Liver (tissue), 9 donors: ENCODE results near the gene MAIP1. TPM values are rescaled to one million over a fixed set of nuclear protein-coding genes. Genes with fewer than 3 reads are reported as not detected.
A peak's percentile ranks its signal among the peaks of the same experiment; 100 is the strongest.

ENCODE experiments used
- DNase-seq: peaks from one replicate; pipeline ENCODE4 v3.0.0-alpha.2; 2017; ENCODE audit warnings: low spot score
- H3K27ac ChIP-seq, 2 donors: one replicate each; pipeline ENCODE4 v1.7.0; 2013; ENCODE audit warnings: inconsistent platforms in 2 of 2, low read length in 2 of 2, control low read depth in 1 of 2, low read depth in 1 of 2, mild to moderate bottlenecking in 1 of 2
- H3K27me3 ChIP-seq, 4 donors: one replicate each; pipeline versions ENCODE4 v1.6.1 to v1.7.0; 2013; ENCODE audit warnings: low read length in 3 of 4, inconsistent platforms in 1 of 4, mild to moderate bottlenecking in 1 of 4, moderate library complexity in 1 of 4; ENCODE audit not compliant: control insufficient read depth in 4 of 4, insufficient read depth in 4 of 4
- H3K36me3 ChIP-seq, 4 donors: one replicate each; pipeline versions ENCODE4 v1.6.1 to v1.7.0; 2013; ENCODE audit warnings: low read length in 3 of 4, mild to moderate bottlenecking in 3 of 4, low read depth in 1 of 4, moderate library complexity in 1 of 4; ENCODE audit not compliant: control insufficient read depth in 4 of 4, insufficient read depth in 3 of 4
- H3K4me1 ChIP-seq, 4 donors: one replicate each; pipeline versions ENCODE4 v1.6.1 to v1.7.0; 2013; ENCODE audit warnings: low read length in 3 of 4, mild to moderate bottlenecking in 3 of 4, moderate library complexity in 1 of 4; ENCODE audit not compliant: control insufficient read depth in 4 of 4, insufficient read depth in 4 of 4
- H3K4me3 ChIP-seq, 3 donors: one replicate each; pipeline versions ENCODE4 v1.6.1 to v1.7.0; 2013; ENCODE audit warnings: low read length in 3 of 3, control low read depth in 1 of 3, low read depth in 1 of 3, mild to moderate bottlenecking in 1 of 3
- H3K9ac ChIP-seq, 2 donors: one replicate each; pipeline ENCODE4 v1.7.0; 2013; ENCODE audit warnings: low read length in 2 of 2, mild to moderate bottlenecking in 2 of 2, moderate library complexity in 2 of 2, control low read depth in 1 of 2, low read depth in 1 of 2
- H3K9me3 ChIP-seq, 4 donors: one replicate each; pipeline versions ENCODE4 v1.6.1 to v1.7.0; 2013; ENCODE audit warnings: low read length in 3 of 4; ENCODE audit not compliant: control insufficient read depth in 4 of 4
- ATF3 ChIP-seq: IDR thresholded peaks from 2 replicates; pipeline ENCODE4 v1.6.1; 2016; ENCODE audit warnings: antibody characterized with exemption
- CTCF ChIP-seq: fragments of 150-350 bp; IDR thresholded peaks from 2 replicates; pipeline ENCODE4 v1.5.1; 2017; ENCODE audit warnings: improper control_type of control experiment, low read depth, low read length; ENCODE audit not compliant: missing input control
- EGR1 ChIP-seq, 2 donors: IDR thresholded peaks; 2 replicates each; pipeline ENCODE4 v1.6.1; 2016 to 2018; ENCODE audit warnings: antibody characterized with exemption in 2 of 2, low read depth in 2 of 2
- FOXA1 ChIP-seq: IDR thresholded peaks from 2 replicates; pipeline ENCODE4 v1.6.1; 2016; ENCODE audit warnings: antibody characterized with exemption
- FOXA2 ChIP-seq: IDR thresholded peaks from 2 replicates; pipeline ENCODE4 v1.6.1; 2016; ENCODE audit warnings: antibody characterized with exemption
- GABPA ChIP-seq, 2 donors: IDR thresholded peaks in 1 of 2; conservative IDR thresholded peaks in 1 of 2; 2 replicates each; pipeline ENCODE4 v1.6.1; 2016; ENCODE audit warnings: antibody characterized with exemption in 2 of 2, mild to moderate bottlenecking in 1 of 2, moderate library complexity in 1 of 2
- HNF4A ChIP-seq, 2 donors: conservative IDR thresholded peaks; 2 replicates each; pipeline ENCODE4 v1.6.1; 2016; ENCODE audit warnings: antibody characterized with exemption in 2 of 2, mild to moderate bottlenecking in 2 of 2
- HNF4G ChIP-seq: IDR thresholded peaks from 2 replicates; pipeline ENCODE4 v1.6.1; 2016; ENCODE audit warnings: antibody characterized with exemption
- JUND ChIP-seq, 2 donors: IDR thresholded peaks; 2 replicates each; pipeline ENCODE4 v1.6.1; 2016; ENCODE audit warnings: antibody characterized with exemption in 2 of 2
- RAD21 ChIP-seq, 2 donors: IDR thresholded peaks; 2 replicates each; pipeline ENCODE4 v1.6.1; 2016; ENCODE audit warnings: antibody characterized with exemption in 2 of 2, mild to moderate bottlenecking in 2 of 2
- RXRA ChIP-seq, 2 donors: IDR thresholded peaks; 2 replicates each; pipeline ENCODE4 v1.6.1; 2017 to 2018; ENCODE audit warnings: antibody characterized with exemption in 2 of 2, mild to moderate bottlenecking in 1 of 2
- SP1 ChIP-seq: IDR thresholded peaks from 2 replicates; pipeline ENCODE4 v1.6.1; 2018; ENCODE audit warnings: antibody characterized with exemption, mild to moderate bottlenecking
- TAF1 ChIP-seq: conservative IDR thresholded peaks from 2 replicates; pipeline ENCODE4 v1.6.1; 2016; ENCODE audit warnings: antibody characterized with exemption, mild to moderate bottlenecking
- YY1 ChIP-seq: IDR thresholded peaks from 2 replicates; pipeline ENCODE4 v1.6.1; 2016; ENCODE audit warnings: antibody characterized with exemption, mild to moderate bottlenecking
- ZBTB33 ChIP-seq: IDR thresholded peaks from 2 replicates; pipeline ENCODE4 v1.6.1; 2016; ENCODE audit warnings: antibody characterized with exemption
- WGBS: extraction: QIAGEN DNeasy Blood & Tissue Kit; methylation state at CpG from one replicate; pipeline ENCODE4 v1.1.7; 2013; 5-methylcytosine and 5-hydroxymethylcytosine counted together
- polyA plus RNA-seq, 2 donors: library from polyadenylated mRNA; stranded (reverse) in 1 of 2; unstranded in 1 of 2; fragments of 200-250 nt in 1 of 2; fragments of >200 nt in 1 of 2; fragmentation: Nextera tagmentation in 1 of 2; extraction: Ambion mirVana in 1 of 2; gene quantifications; one replicate each; pipeline versions ENCODE4 v1.2.1 to v1.2.3, GENCODE V29; 2013 to 2015
- total RNA-seq, 2 donors: library from RNA; depleted of rRNA; stranded (reverse); fragments of >200 nt; gene quantifications; one replicate each; pipeline ENCODE4 v1.2.3, GENCODE V29; 2014
- TF ChIP-seq, protein P1 (sequence below): IDR thresholded peaks from 2 replicates; pipeline ENCODE4 v1.6.1; 2016; ENCODE audit warnings: antibody characterized with exemption
- donor health status: healthy.
- donor health status: healthy.
- donor health status: healthy.
- donor health status: healthy.
- donor health status: healthy.

The MAIP1 gene
- total and polyA plus RNA-seq, 4 donors: 23.0 to 40.2 (median 28.6) TPM

DNA sequence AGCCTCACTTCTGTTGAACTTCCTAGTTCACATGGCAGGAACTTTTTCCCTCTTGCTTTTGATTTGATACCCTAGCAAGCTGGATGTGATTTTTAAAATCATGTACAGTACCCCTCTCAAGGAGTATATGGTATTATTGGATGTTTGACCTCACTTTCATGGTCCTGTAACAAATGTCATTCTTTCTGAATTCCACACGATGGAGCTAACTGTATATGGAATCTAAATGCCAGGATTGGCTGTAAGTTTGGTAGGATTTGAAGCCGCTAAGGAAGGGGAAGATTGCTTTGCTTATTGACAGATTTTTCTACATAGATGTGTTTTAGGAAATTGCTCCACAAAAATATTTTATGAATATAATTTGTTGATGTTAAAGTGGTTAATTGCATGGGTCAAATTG lies 18.3 kb downstream of the MAIP1 start:
- no peaks in the 10 kb centered on the region for H3K36me3 ChIP-seq
- H3K9me3 ChIP-seq: no peaks in the 10 kb centered on the region
- peak overlapping the region in 1 of 2 donors; percentile 75 for H3K27ac ChIP-seq
- 14% methylated on average over 2 of the region's 2 CpGs for WGBS
- DNase-seq: no peak
- H3K9ac ChIP-seq: peak overlapping the region in 1 of 2 donors; percentile 38
- peak; percentile 63 for TF ChIP-seq CTCF
- TF ChIP-seq RXRA (IDR thresholded peaks at IDR 0.05): no peak
- TF ChIP-seq RAD21 (IDR thresholded peaks at IDR 0.05): peak; percentile 97
- no peak for TF ChIP-seq FOXA2
- TF ChIP-seq SP1: no peak
- no peak overlapping the region for H3K4me3 ChIP-seq
- no peaks in the 10 kb centered on the region for H3K27me3 ChIP-seq
- H3K4me1 ChIP-seq: peaks cover 0 to 49% (median 37%) of the 10 kb centered on the region in 4 donors

DNA sequence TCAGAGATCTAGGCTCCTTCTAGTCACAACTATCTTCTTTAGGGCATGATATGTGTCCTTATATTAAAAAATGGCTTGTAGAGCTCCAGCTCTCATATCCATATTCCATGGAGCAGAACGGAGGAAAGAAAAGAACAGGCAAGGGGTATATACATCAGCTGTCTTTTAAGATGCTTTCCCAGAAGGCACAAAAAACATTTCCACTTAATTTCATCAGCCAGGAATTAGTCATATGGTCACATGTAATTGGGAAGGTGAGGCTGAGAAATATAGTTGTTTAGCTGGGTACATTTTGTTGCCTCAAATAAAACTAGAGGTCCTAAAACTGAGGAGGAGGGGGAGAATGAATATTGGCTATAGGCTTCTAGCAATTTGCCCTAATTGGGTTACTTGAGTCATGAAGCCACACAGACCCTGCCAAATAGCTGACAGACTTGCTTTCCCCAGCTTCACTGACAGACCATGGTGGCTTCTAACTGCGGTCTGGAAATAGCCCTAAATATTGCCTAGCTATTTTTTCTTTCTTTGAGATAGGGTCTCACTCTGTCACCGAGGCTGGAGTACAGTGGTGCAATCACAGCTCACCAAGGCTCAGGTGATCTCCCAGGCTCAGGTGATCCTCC lies 20.0 kb downstream of the MAIP1 start:
- H3K27me3 ChIP-seq: no peaks in the 10 kb centered on the region
- no peak overlapping the region for H3K9ac ChIP-seq
- no peaks in the 10 kb centered on the region for H3K36me3 ChIP-seq
- 95% methylated on average over 3 of the region's 3 CpGs for WGBS
- H3K27ac ChIP-seq: no peak overlapping the region
- peaks cover 0 to 61% (median 50%) of the 10 kb centered on the region in 4 donors for H3K4me1 ChIP-seq
- TF ChIP-seq EGR1 (IDR thresholded peaks at IDR 0.05; ENCODE audit: low read depth in 2 of 2) (no peak), FOXA1 (no peak), RXRA (IDR thresholded peaks at IDR 0.05) (no peak), TAF1 (no peak), HNF4G (no peak), SP1 (no peak), ZBTB33 (no peak), HNF4A (conservative IDR thresholded peaks at IDR 0.05) (no peak), JUND (IDR thresholded peaks at IDR 0.05) (no peak)
- no peak overlapping the region for H3K4me3 ChIP-seq
- no peaks in the 10 kb centered on the region for H3K9me3 ChIP-seq
- DNase-seq: no peak

GRCh38 chr2:199977984-199978415 lies 22.6 kb downstream of the MAIP1 start:
- peak overlapping the region; percentile 50 to 51 for H3K27ac ChIP-seq
- peak overlapping the region; percentile 30 to 36 for H3K9ac ChIP-seq
- TF ChIP-seq CTCF (no peak), FOXA2 (no peak), GABPA (IDR thresholded peaks at IDR 0.05 in 1 of 2, conservative IDR thresholded peaks at IDR 0.05 in 1 of 2) (no peak), JUND (IDR thresholded peaks at IDR 0.05) (peak; percentile 87 to 90), EGR1 (IDR thresholded peaks at IDR 0.05; ENCODE audit: low read depth in 2 of 2) (no peak), ATF3 (peak; percentile 66), HNF4G (peak; percentile 39), RAD21 (IDR thresholded peaks at IDR 0.05) (peak; percentile 38 to 46), HNF4A (conservative IDR thresholded peaks at IDR 0.05) (peak; percentile 71 to 77), SP1 (peak; percentile 41), RXRA (IDR thresholded peaks at IDR 0.05) (peak; percentile 43 to 67), FOXA1 (no peak), YY1 (peak; percentile 25)
- TF ChIP-seq, protein P1, sequence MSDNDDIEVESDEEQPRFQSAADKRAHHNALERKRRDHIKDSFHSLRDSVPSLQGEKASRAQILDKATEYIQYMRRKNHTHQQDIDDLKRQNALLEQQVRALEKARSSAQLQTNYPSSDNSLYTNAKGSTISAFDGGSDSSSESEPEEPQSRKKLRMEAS: no peak
- H3K4me1 ChIP-seq: peaks cover 0 to 41% (median 37%) of the 10 kb centered on the region in 4 donors
- no peak overlapping the region for H3K4me3 ChIP-seq
- no peaks in the 10 kb centered on the region for H3K36me3 ChIP-seq
- no peaks in the 10 kb centered on the region for H3K27me3 ChIP-seq
- H3K9me3 ChIP-seq: no peaks in the 10 kb centered on the region
- DNase-seq: no peak
